ENCODE data around the gene CWC25. TPM values are rescaled to one million over a fixed set of nuclear protein-coding genes. Genes with fewer than 3 reads are reported as not detected.

Gene CWC25
- total and polyA plus RNA-seq, 2 of the 13 experiments (the other 11 are each of a cell fraction or from before 2014, with no cell fraction given), result 15.6 to 22.7 TPM

DNA sequence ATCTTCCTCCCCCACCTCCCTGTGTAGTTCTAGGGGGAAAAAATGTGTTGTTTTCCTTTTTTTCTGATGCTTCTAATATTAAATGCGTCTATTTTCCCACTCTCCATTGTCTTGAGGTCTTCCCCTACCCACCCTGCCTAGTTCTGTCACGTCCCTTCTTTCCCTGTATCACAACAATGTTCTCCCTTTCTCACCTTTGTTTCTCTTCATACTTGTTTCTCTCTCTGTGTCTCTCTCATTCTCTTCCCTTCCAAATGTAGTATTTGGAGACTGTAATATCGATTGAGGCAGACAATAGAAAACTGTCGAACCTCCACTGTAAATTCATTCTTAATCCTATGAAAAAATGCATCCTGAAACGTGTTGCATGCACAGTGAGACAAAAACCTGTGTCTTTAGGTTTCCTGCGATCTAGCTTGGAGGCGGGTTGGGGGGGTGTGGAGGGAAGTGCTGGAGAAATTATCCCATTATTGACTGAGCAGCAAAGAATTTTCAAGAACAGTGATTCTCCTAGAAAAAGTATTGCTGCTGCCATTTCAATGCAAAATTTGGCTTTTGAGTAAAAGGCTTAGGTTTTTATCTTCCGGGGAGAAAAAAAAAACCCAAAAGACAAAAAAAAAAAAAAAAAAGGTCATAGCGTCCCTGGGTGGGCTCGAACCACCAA lies 73.8 kb downstream of the CWC25 start (continued):
- 0 out of 2 replicates have a peak, but pooled peaks have one; percentile 11 for TF ChIP-seq ZNF780A (CRISPR knock-in tag; IDR thresholded peaks at IDR 0.05)
- TF ChIP-seq, protein P1, sequence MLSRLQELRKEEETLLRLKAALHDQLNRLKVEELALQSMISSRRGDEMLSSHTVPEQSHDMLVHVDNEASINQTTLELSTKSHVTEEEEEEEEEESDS (CRISPR knock-in tag; IDR thresholded peaks at IDR 0.05; ENCODE audit: borderline replicate concordance), result no peak
- peak; percentile 39; the same call in 1 of the 2 replicates for TF ChIP-seq PAX8 (CRISPR knock-in tag; IDR thresholded peaks at IDR 0.05; ENCODE audit: borderline replicate concordance)
- TF ChIP-seq FOXK2 (IDR thresholded peaks at IDR 0.05), result peak; percentile 14; the same call in 1 of the 2 replicates
- no peak for TF ChIP-seq GLI4 (CRISPR knock-in tag; IDR thresholded peaks at IDR 0.05; ENCODE audit: borderline replicate concordance)
- 0 out of 2 replicates have a peak, but pooled peaks have one; percentile 2 for TF ChIP-seq ZBTB40 (IDR thresholded peaks at IDR 0.05)
- TF ChIP-seq ZBTB40 (CRISPR knock-in tag; IDR thresholded peaks at IDR 0.05), result no peak
- no peak for TF ChIP-seq ZNF143 (CRISPR knock-in tag; IDR thresholded peaks at IDR 0.05)
- TF ChIP-seq HDAC2 (CRISPR knock-in tag; IDR thresholded peaks at IDR 0.05), result no peak
- TF ChIP-seq, protein P2, sequence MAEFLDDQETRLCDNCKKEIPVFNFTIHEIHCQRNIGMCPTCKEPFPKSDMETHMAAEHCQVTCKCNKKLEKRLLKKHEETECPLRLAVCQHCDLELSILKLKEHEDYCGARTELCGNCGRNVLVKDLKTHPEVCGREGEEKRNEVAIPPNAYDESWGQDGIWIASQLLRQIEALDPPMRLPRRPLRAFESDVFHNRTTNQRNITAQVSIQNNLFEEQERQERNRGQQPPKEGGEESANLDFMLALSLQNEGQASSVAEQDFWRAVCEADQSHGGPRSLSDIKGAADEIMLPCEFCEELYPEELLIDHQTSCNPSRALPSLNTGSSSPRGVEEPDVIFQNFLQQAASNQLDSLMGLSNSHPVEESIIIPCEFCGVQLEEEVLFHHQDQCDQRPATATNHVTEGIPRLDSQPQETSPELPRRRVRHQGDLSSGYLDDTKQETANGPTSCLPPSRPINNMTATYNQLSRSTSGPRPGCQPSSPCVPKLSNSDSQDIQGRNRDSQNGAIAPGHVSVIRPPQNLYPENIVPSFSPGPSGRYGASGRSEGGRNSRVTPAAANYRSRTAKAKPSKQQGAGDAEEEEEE (CRISPR knock-in tag; IDR thresholded peaks at IDR 0.05; ENCODE audit: borderline replicate concordance), result no peak
- TF ChIP-seq, protein P3, sequence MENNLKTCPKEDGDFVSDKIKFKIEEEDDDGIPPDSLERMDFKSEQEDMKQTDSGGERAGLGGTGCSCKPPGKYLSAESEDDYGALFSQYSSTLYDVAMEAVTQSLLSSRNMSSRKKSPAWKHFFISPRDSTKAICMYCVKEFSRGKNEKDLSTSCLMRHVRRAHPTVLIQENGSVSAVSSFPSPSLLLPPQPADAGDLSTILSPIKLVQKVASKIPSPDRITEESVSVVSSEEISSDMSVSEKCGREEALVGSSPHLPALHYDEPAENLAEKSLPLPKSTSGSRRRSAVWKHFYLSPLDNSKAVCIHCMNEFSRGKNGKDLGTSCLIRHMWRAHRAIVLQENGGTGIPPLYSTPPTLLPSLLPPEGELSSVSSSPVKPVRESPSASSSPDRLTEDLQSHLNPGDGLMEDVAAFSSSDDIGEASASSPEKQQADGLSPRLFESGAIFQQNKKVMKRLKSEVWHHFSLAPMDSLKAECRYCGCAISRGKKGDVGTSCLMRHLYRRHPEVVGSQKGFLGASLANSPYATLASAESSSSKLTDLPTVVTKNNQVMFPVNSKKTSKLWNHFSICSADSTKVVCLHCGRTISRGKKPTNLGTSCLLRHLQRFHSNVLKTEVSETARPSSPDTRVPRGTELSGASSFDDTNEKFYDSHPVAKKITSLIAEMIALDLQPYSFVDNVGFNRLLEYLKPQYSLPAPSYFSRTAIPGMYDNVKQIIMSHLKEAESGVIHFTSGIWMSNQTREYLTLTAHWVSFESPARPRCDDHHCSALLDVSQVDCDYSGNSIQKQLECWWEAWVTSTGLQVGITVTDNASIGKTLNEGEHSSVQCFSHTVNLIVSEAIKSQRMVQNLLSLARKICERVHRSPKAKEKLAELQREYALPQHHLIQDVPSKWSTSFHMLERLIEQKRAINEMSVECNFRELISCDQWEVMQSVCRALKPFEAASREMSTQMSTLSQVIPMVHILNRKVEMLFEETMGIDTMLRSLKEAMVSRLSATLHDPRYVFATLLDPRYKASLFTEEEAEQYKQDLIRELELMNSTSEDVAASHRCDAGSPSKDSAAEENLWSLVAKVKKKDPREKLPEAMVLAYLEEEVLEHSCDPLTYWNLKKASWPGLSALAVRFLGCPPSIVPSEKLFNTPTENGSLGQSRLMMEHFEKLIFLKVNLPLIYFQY (CRISPR knock-in tag; IDR thresholded peaks at IDR 0.05; ENCODE audit: borderline replicate concordance), result peak; percentile 48; the same call in 1 of the 2 replicates
- no peak for TF ChIP-seq ZFX (CRISPR knock-in tag; IDR thresholded peaks at IDR 0.05; ENCODE audit: low read depth)
- TF ChIP-seq MEIS1 (CRISPR knock-in tag; IDR thresholded peaks at IDR 0.05; ENCODE audit: borderline replicate concordance), result no peak
- 0 out of 2 replicates have a peak, but pooled peaks have one; percentile 32 for TF ChIP-seq CREM (IDR thresholded peaks at IDR 0.05)
- TF ChIP-seq CREM (CRISPR knock-in tag; IDR thresholded peaks at IDR 0.05), result no peak

Measured in HepG2 (cell line).